Measurements from ENCODE around the gene TIE1. TPM values are rescaled to one million over a fixed set of nuclear protein-coding genes. Genes with fewer than 3 reads are reported as not detected.

Gene TIE1
- polyA plus RNA-seq, 3 donors from 2014 or later = 8.8 to 9.2 (median 8.8) TPM

DNA sequence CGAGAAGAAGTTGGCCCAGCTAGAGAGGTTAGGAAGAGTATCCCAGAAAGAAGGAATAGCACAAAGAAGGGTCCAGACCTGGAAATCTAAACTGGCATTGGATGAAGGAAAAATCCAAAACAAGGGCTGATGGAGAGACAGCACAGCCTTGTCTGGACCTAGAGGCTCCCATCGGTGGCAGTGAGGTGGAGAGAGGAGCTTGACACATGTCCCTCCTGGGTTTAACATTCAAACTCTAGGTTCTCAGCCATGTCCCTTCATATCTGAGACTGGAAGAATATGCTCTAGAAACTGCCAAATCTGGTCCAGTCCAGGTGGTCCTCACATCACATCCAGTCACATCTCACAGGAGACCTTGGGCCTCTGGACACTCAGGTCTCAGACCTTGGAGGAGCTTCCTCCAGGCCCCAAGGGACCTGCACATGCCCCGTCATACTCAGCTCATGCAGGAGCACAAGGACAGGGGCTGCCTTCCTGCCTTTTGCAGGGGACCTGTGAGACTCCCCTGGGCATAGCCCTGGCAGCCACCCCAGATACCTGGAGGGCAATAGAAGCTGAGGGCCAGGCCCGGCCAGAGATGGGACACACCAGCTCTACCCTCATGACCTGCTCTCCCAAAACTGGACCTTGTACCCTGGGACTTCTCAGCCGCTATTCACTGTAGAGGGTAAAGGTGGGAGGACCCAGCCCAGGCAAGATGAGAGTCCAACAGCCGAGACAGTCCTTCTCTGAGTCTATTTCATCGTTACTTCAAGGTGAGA, 23.5 kb upstream of the TIE1 start:
- no peak for DNase-seq
- H3K9me3 Mint-ChIP-seq = no peaks in the 10 kb centered on the region
- H3K4me1 Mint-ChIP-seq = peaks cover 13 to 14% of the 10 kb centered on the region in 2 donors
- H3K27me3 Mint-ChIP-seq (ENCODE audit: low read depth in 3 of 3) = peaks cover 0 to 2% (median 0%) of the 10 kb centered on the region in 3 donors
- no peak overlapping the region for H3K27ac Mint-ChIP-seq
- H3K36me3 Mint-ChIP-seq = peaks cover 0 to 4% (median 0%) of the 10 kb centered on the region in 3 donors
- no peak overlapping the region for H3K4me3 Mint-ChIP-seq

GRCh38 chr1:43279161-43279560, 21.6 kb upstream of the TIE1 start:
- no peak for DNase-seq
- Mint-ChIP-seq H3K4me3 (no peak overlapping the region), H3K27me3 (ENCODE audit: low read depth in 3 of 3) (peaks cover 0 to 2% (median 0%) of the 10 kb centered on the region in 3 donors), H3K9me3 (no peaks in the 10 kb centered on the region), H3K36me3 (peaks cover 0 to 4% (median 0%) of the 10 kb centered on the region in 3 donors), H3K4me1 (peaks cover 10 to 12% of the 10 kb centered on the region in 2 donors), H3K27ac (no peak overlapping the region)

DNA sequence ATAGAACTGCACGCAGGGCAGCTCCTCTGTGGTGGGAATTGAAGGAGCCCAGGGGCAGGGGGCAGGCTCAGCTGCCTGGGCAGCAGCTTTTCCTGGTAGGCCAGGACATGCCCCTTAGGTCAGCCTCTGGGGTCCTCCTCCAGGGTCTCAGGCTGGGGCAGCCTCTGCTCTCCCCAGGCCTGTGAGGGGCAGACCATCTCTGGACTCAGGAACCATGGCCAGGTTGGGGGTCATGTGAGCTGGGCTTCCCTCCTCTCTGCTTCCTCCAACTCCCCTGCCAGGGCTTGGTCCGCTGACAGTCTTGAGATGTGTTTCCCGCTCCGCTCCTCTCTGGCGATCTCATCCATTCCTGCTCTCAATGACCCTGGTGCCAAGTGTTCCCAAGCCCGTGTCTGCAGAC, 21.1 kb upstream of the TIE1 start:
- no peak for DNase-seq
- H3K9me3 Mint-ChIP-seq = no peaks in the 10 kb centered on the region
- H3K27me3 Mint-ChIP-seq (ENCODE audit: low read depth in 3 of 3) = no peaks in the 10 kb centered on the region
- no peak overlapping the region for H3K27ac Mint-ChIP-seq
- H3K36me3 Mint-ChIP-seq = no peaks in the 10 kb centered on the region
- peaks cover 5 to 7% of the 10 kb centered on the region in 2 donors for H3K4me1 Mint-ChIP-seq
- H3K4me3 Mint-ChIP-seq = no peak overlapping the region

DNA sequence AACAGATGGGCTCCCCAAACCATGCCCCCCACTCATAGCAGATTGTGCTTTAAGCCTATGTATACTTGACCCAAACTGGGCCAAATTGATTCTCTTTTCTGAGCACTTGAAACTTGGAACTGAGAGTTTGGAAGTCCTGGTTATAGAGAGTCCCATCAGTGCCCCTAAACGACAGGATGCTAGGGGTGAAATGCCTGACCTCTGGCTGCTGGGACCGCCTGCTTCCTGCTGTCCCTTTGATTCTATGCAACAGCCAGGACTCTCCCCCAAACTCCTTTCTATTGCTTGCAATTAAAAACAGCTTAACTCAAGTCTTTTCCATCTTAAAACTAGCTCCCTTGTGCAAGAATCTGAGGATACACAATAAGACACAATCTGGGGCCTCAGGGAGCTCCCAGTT, 20.1 kb upstream of the TIE1 start:
- no peak overlapping the region for H3K27ac Mint-ChIP-seq
- H3K36me3 Mint-ChIP-seq = no peaks in the 10 kb centered on the region
- no peak for DNase-seq
- no peak overlapping the region for H3K4me3 Mint-ChIP-seq
- peaks cover 0 to 1% of the 10 kb centered on the region in 2 donors for H3K4me1 Mint-ChIP-seq
- no peaks in the 10 kb centered on the region for H3K9me3 Mint-ChIP-seq
- no peaks in the 10 kb centered on the region for H3K27me3 Mint-ChIP-seq (ENCODE audit: low read depth in 3 of 3)

DNA sequence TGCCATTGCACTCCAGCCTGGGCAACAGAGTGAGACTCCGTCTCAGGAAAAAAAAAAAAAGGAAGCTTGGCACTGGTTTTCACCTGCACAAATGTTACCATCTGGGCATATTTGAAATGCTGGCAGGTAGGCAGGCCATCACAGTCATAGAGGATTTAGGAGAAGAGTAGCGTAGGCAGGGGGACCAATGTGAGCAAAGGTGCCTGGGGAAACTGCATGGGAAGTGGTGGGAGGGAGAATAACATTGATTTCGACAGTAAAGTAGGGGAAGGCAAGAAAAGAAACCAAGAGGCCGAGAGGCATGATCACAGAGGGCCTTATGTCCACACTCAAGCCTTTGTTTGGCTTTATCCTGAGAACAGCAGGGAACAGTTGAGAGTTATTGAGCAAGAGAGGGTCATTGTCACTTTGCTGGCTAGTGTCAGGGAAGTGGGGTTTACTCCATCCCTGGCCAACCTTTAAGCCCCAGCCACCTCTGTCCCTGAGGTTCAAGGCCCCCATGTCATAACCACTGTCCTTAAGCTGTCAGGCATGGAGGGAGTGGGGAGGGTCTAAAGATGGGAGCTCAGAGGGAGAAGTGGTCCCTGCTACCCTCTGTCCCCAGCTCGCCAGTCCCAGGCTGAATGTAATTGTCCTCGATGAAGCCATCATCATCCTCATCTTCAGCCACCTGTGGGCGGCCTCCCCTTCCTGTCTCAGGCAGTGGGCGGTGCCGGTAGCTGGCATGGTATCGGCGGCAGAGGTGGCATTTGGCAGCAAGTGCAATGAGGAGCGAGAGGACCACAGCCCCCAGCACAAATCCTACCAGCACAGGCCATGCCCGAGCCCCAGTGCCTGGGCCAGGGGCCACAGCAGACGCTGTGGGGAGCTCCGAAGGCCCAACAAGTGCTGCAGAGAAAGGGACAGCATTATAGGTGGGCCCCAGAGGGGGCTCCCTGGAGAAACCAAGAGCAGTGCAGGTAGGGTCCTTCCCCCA, 18.3 kb upstream of the TIE1 start:
- Mint-ChIP-seq H3K27me3 (ENCODE audit: low read depth in 3 of 3) (no peaks in the 10 kb centered on the region), H3K36me3 (no peaks in the 10 kb centered on the region), H3K27ac (no peak overlapping the region), H3K9me3 (no peaks in the 10 kb centered on the region), H3K4me3 (no peak overlapping the region), H3K4me1 (peaks cover 0 to 1% of the 10 kb centered on the region in 2 donors)
- DNase-seq = no peak

- no peak overlapping the region for H3K4me3 Mint-ChIP-seq
- no peak for DNase-seq
- no peaks in the 10 kb centered on the region for H3K9me3 Mint-ChIP-seq
- H3K4me1 Mint-ChIP-seq = peaks cover 0 to 1% of the 10 kb centered on the region in 2 donors
- H3K36me3 Mint-ChIP-seq = no peaks in the 10 kb centered on the region
- H3K27ac Mint-ChIP-seq = peak overlapping the region in 1 of 6 donors; percentile 40
- H3K27me3 Mint-ChIP-seq (ENCODE audit: low read depth in 3 of 3) = no peaks in the 10 kb centered on the region
Observed at GRCh38 chr1:43284065-43284464, 16.7 kb upstream of the TIE1 start.

DNA sequence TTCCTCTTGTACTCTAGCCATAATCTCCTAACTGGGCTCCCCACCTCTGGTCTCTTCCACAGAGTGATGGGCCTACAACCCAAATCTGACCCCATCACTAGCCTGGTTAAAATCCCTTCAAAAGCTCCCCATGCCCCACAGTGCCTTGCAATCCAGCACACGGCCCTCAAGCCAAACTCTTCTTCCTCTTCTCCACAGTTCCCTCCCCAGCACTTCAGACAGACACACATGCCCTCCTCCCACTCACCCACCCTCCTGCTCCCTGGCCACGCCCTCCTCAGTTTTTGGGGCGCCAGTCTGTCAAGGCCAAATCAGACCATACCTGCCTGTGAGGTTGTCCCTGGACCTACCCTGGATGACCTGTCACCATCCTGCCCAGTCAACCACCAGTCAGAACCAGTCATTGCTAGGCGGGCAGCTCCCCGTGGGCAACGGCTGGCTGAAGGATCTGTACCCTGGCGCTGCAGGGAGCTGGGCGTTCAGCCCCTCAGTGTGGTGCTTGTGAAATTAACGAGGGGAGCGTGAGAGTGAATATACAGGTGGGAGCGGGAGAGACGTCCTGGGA, 16.2 kb upstream of the TIE1 start:
- no peaks in the 10 kb centered on the region for H3K36me3 Mint-ChIP-seq
- H3K27me3 Mint-ChIP-seq (ENCODE audit: low read depth in 3 of 3) = no peaks in the 10 kb centered on the region
- no peak overlapping the region for H3K27ac Mint-ChIP-seq
- no peak for DNase-seq
- H3K9me3 Mint-ChIP-seq = no peaks in the 10 kb centered on the region
- H3K4me1 Mint-ChIP-seq = peaks cover 0 to 1% of the 10 kb centered on the region in 2 donors
- no peak overlapping the region for H3K4me3 Mint-ChIP-seq

DNA sequence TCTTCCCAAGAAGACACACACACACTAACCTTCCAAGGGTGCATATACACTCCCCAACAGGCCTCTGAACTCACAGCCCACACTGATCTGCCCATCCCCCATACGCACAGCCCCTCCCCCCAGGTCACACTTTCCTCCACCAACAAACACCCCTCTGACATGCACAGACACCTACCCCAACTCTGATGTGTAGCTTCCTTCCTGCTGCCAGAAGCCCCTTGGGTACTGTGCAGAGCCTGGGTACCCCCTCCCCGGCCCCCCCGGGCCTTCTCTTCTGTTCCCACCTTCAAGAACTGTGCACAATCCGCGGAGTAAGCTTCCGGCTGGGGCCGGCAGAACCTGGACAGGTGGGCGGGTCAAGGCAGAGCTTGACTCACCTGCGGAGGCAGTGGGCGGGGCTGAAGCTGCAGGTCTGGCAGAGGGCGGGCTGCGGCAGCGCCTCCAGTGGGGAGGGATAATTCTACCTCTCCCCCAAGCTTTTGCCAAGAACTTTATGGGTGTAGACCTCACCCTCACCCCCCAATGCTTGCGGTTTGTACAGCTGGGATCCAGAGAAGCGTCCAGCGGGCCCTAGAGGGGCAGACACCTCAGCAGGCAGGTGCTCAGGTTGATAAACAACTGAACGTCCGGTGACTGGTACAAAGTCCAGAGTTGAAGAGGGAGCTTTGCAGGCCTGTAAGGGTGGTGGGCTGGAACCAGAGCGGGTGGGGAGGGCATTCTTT, 15.4 kb upstream of the TIE1 start, which contains the start of gene C1orf210:
TSS of gene C1orf210 (minus strand) at position 313 of the 722 bp plus-strand sequence. CDS start 2,311 bp downstream, outside the sequence.
- no peak for DNase-seq
- H3K9me3 Mint-ChIP-seq = no peaks in the 10 kb centered on the region
- H3K27ac Mint-ChIP-seq = no peak within 1 kb of the TSS
- H3K4me1 Mint-ChIP-seq = peaks cover 0 to 1% of the 10 kb centered on the region in 2 donors
- no peaks in the 10 kb centered on the region for H3K27me3 Mint-ChIP-seq (ENCODE audit: low read depth in 3 of 3)
- H3K4me3 Mint-ChIP-seq = no peak within 1 kb of the TSS
- H3K36me3 Mint-ChIP-seq = no peaks in the 10 kb centered on the region

DNA sequence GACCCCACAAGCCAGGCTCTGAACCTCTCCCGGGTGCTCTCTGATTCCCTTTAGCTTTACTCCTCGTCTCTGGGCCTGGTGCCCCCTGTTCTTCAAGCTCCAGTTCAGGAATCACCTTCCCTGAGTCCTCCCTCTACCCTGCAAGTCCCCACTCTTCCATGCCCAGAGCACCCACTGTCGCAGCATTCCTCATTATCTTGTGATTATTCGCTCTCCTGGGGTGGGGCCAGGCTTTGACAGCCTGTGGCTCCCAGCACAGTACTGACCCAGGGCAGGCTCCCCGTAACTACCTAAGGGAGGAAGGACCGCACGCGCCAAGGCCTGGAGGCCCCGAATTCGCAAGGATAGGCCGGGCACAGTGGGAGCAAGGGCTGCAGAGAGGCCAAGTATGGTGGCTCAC, 14.7 kb upstream of the TIE1 start:
- no peak overlapping the region for H3K27ac Mint-ChIP-seq

DNA sequence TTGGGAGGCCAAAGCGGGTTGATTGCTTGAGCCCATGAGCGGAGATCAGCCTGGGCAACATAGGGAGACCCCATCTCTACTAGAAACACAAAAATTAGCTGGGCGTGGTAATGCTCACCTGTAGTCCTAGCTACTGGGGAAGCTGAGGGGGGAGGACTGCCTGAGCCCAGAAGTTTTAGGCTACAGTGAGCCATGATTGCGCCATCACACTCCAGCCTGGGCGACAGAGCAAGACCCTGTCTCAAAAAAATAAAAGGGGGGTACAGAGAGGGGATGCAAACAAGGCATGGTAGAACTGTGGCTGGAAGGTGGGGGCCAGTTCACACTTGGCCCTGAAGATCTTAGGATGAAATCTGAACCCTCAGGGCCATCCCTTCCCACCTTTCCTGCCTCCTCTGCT, 14.2 kb upstream of the TIE1 start:
- H3K9me3 Mint-ChIP-seq = no peaks in the 10 kb centered on the region
- H3K27ac Mint-ChIP-seq = no peak overlapping the region
- no peak for DNase-seq
- no peak overlapping the region for H3K4me3 Mint-ChIP-seq
- H3K36me3 Mint-ChIP-seq = no peaks in the 10 kb centered on the region
- H3K4me1 Mint-ChIP-seq = peaks cover 0 to 1% of the 10 kb centered on the region in 2 donors
- H3K27me3 Mint-ChIP-seq (ENCODE audit: low read depth in 3 of 3) = no peaks in the 10 kb centered on the region

More for the DNA sequence above, 14.7 kb upstream of the TIE1 start:
- H3K36me3 Mint-ChIP-seq = no peaks in the 10 kb centered on the region
- no peak for DNase-seq
- no peaks in the 10 kb centered on the region for H3K27me3 Mint-ChIP-seq (ENCODE audit: low read depth in 3 of 3)
- no peak overlapping the region for H3K4me3 Mint-ChIP-seq
- H3K4me1 Mint-ChIP-seq = peaks cover 0 to 1% of the 10 kb centered on the region in 2 donors
- H3K9me3 Mint-ChIP-seq = no peaks in the 10 kb centered on the region

DNA sequence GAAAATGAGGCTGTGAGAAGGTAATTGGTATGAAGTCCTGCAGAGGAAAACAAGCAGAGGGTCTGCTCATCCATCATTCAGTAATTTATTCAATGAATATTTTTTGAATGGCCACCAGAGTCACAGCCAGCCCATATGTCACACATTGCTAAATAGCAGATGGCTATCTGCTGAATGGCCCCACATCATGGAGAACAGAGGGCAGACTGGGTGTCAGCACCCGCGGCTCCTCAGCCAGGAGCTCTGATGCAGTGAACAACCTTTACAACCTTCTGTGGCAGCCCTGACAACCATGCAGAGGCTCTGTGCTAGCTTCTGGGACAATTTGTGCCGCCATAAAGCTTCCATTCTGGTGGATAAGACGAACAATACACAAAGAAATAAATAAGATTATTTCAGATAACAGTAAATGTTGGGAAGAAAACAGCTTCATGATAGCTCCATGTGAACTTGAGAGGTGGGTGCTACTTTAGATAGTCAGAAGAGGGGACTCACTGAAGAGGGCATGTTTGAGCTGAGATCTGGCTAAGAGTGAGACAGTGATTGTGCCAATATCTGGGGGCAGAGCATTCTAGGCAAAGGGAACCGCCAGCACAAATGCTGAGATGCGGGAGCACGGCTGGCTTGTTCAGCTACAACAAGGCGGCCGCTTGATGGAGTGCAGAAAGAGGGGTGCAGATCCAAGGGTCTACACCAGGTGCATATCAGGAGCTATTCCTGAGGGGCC, 12.6 kb upstream of the TIE1 start:
- no peaks in the 10 kb centered on the region for H3K36me3 Mint-ChIP-seq
- peaks cover 0 to 1% of the 10 kb centered on the region in 2 donors for H3K4me1 Mint-ChIP-seq
- no peaks in the 10 kb centered on the region for H3K27me3 Mint-ChIP-seq (ENCODE audit: low read depth in 3 of 3)
- DNase-seq = no peak
- H3K4me3 Mint-ChIP-seq = no peak overlapping the region
- H3K9me3 Mint-ChIP-seq = no peaks in the 10 kb centered on the region
- H3K27ac Mint-ChIP-seq = no peak overlapping the region

GRCh38 chr1:43288785-43289706, 11.7 kb upstream of the TIE1 start:
- peaks cover 0 to 1% of the 10 kb centered on the region in 2 donors for H3K4me1 Mint-ChIP-seq
- H3K4me3 Mint-ChIP-seq = no peak overlapping the region
- no peaks in the 10 kb centered on the region for H3K9me3 Mint-ChIP-seq
- no peaks in the 10 kb centered on the region for H3K27me3 Mint-ChIP-seq (ENCODE audit: low read depth in 3 of 3)
- no peaks in the 10 kb centered on the region for H3K36me3 Mint-ChIP-seq
- DNase-seq = no peak
- no peak overlapping the region for H3K27ac Mint-ChIP-seq
